ENCODE results near the gene ASF1A. TPM values are rescaled to one million over a fixed set of nuclear protein-coding genes. Genes with fewer than 3 reads are reported as not detected.

ASF1A gene
- total and polyA plus RNA-seq, 2 experiments from 2014 or later: 15.5 to 21.5 TPM

DNA sequence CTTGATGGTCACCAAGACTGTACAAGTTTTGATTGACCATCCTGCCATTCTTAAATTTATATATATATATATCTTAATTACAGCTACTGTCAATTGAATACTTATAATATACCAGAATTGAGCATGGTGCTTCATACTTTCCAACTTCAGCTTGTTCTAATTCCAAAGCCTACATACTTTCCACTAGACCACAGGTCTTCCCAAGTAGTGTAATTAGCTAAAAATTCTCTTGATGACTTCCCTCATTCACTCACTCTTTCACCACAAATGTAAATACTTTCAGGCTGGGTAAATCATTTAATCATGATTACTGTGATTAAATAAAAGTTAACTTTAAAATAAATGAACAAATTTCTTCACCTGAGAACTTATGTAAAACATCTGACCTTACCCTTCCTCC lies 3.4 kb downstream of the ASF1A start:
- Histone ChIP-seq H3K4me3 (no peak overlapping the region), H3K4me2 (ENCODE audit: unreplicated experiment) (no peak overlapping the region), H3K79me2 (ENCODE audit: insufficient read depth) (peaks cover 66% of the 10 kb centered on the region), H4K20me1 (ENCODE audit: insufficient read depth) (no peaks in the 10 kb centered on the region), H3F3A (ENCODE audit: insufficient read depth) (peaks cover 33% of the 10 kb centered on the region), H3K27me3 (replicated peaks; ENCODE audit: insufficient read depth) (no peaks in the 10 kb centered on the region), H2AFZ (no peak overlapping the region), H3K9me3 (ENCODE audit: low read depth) (no peaks in the 10 kb centered on the region), H3K9ac (no peak overlapping the region), H3K4me1 (ENCODE audit: insufficient read depth) (peaks cover 16% of the 10 kb centered on the region), H3K9me2 (ENCODE audit: insufficient read depth) (no peaks in the 10 kb centered on the region), H3K27ac (no peak overlapping the region), H3K36me3 (ENCODE audit: low read depth) (no peaks in the 10 kb centered on the region; the same call in 1 of the 2 replicates)
- in situ Hi-C loops (cut with MboI): no loop called here
- TF ChIP-seq EZH2 (IDR thresholded peaks at IDR 0.05; ENCODE audit: insufficient read depth, poor library complexity, severe bottlenecking) (no peak), EZH2phosphoT487 (IDR thresholded peaks at IDR 0.05; ENCODE audit: insufficient read depth, low read depth) (no peak)
- DNase-seq: no peak

DNA sequence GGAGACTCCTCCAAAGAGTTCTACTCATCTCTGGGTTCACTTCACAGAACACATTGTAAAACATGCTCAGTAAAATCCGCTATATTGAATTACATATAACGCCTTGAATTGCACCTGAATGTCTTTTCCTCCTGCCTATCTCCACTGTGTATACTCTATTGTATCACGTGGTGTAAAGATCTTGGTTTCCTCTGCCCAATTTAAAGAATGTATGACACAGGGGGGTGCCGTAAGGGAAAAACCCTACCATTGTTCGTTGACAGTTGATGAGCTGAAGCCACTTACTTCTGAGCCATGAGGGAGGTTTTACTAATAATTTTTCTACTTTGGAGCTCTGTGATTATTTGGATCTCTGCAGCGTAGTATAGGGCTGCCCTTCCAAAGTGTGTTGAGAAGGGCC lies 6.0 kb downstream of the ASF1A start:
- H4K20me1 ChIP-seq (ENCODE audit: insufficient read depth): no peaks in the 10 kb centered on the region
- no peak overlapping the region for H3K9ac ChIP-seq
- in situ Hi-C loops (cut with MboI): no loop called here
- DNase-seq: no peak
- H3K9me3 ChIP-seq (ENCODE audit: low read depth): no peaks in the 10 kb centered on the region
- H3F3A ChIP-seq (ENCODE audit: insufficient read depth): peaks cover 32% of the 10 kb centered on the region
- TF ChIP-seq EZH2 (IDR thresholded peaks at IDR 0.05; ENCODE audit: insufficient read depth, poor library complexity, severe bottlenecking) (no peak), EZH2phosphoT487 (IDR thresholded peaks at IDR 0.05; ENCODE audit: insufficient read depth, low read depth) (no peak)
- no peak overlapping the region for H2AFZ ChIP-seq
- no peak overlapping the region for H3K27ac ChIP-seq
- no peak overlapping the region for H3K4me3 ChIP-seq
- no peak overlapping the region for H3K4me2 ChIP-seq (ENCODE audit: unreplicated experiment)
- H3K9me2 ChIP-seq (ENCODE audit: insufficient read depth): no peaks in the 10 kb centered on the region
- 78 to 89% methylated on average over 6 of the region's 6 CpGs for WGBS, 2 experiments (ENCODE audit: low coverage in 1 of 2, low lambda C conversion rate in 2 of 2, missing lambda C conversion rate in 2 of 2)
- H3K27me3 ChIP-seq (replicated peaks; ENCODE audit: insufficient read depth): no peaks in the 10 kb centered on the region
- peaks cover 24% of the 10 kb centered on the region for H3K4me1 ChIP-seq (ENCODE audit: insufficient read depth)
- no peaks in the 10 kb centered on the region; the same call in 1 of the 2 replicates for H3K36me3 ChIP-seq (ENCODE audit: low read depth)
- peaks cover 80% of the 10 kb centered on the region for H3K79me2 ChIP-seq (ENCODE audit: insufficient read depth)

DNA sequence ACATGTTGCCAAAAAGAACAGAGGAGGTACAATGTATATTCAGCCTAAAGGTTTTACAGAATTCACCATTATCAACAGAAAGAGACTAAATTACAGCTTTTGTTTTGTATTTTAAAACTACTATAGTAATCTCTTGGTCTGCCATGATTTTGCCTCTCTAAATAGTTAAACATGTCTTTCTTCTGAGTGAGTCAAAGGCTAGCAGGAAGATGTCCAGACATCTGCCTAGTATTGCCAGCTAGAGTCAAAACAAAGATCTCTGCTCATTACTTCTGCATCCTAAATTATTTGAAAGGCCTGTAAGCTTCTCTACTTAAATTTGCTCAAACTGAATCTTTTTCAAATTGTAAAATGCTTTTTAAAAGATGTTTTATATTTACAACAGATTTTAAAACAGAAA lies 8.8 kb downstream of the ASF1A start:
- peak; percentile 64 for DNase-seq
- Histone ChIP-seq H3K9me3 (ENCODE audit: low read depth) (no peaks in the 10 kb centered on the region), H3K4me3 (no peak overlapping the region), H3F3A (ENCODE audit: insufficient read depth) (peaks cover 16% of the 10 kb centered on the region), H2AFZ (0 out of 2 replicates have a peak overlapping the region, but pooled peaks have one; percentile 27), H4K20me1 (ENCODE audit: insufficient read depth) (no peaks in the 10 kb centered on the region), H3K9ac (peak overlapping the region; percentile 3; the same call in 1 of the 2 replicates), H3K79me2 (ENCODE audit: insufficient read depth) (peaks cover 66% of the 10 kb centered on the region), H3K27me3 (replicated peaks; ENCODE audit: insufficient read depth) (no peaks in the 10 kb centered on the region), H3K36me3 (ENCODE audit: low read depth) (peaks cover 12% of the 10 kb centered on the region; the same call in 1 of the 2 replicates), H3K9me2 (ENCODE audit: insufficient read depth) (no peaks in the 10 kb centered on the region), H3K4me1 (ENCODE audit: insufficient read depth) (peaks cover 16% of the 10 kb centered on the region), H3K27ac (peak overlapping the region; percentile 52), H3K4me2 (ENCODE audit: unreplicated experiment) (peak overlapping the region; percentile 8)
- no peak for TF ChIP-seq EZH2phosphoT487 (IDR thresholded peaks at IDR 0.05; ENCODE audit: insufficient read depth, low read depth)
- TF ChIP-seq EZH2 (IDR thresholded peaks at IDR 0.05; ENCODE audit: insufficient read depth, poor library complexity, severe bottlenecking): no peak
- in situ Hi-C loops (cut with MboI): no loop called here

DNA sequence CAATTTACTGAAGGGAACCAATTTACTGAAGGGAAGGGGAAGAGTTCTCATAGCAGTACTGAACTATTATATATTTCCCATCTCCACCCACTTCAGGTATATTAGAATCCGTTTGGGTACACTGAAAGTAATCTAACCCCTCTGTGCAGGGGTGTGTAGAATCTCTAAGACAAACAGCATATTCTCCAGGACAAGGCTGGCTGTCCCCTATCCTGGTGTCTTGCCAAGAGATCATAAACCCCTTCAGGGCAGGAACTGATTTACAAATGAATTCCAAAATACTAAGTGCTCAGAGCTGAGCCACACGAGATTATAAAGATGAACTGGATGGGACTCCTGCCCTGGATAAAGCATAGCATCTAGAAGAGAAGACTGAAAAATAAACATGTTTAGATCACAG lies 9.2 kb downstream of the ASF1A start:
- H3F3A ChIP-seq (ENCODE audit: insufficient read depth): peaks cover 16% of the 10 kb centered on the region
- H3K9me3 ChIP-seq (ENCODE audit: low read depth): no peaks in the 10 kb centered on the region
- peak overlapping the region; percentile 52 for H3K27ac ChIP-seq
- 0 out of 2 replicates have a peak overlapping the region, but pooled peaks have one; percentile 27 for H2AFZ ChIP-seq
- H3K9me2 ChIP-seq (ENCODE audit: insufficient read depth): no peaks in the 10 kb centered on the region
- H3K79me2 ChIP-seq (ENCODE audit: insufficient read depth): peaks cover 62% of the 10 kb centered on the region
- in situ Hi-C loops (cut with MboI): no loop called here
- H3K4me2 ChIP-seq (ENCODE audit: unreplicated experiment): peak overlapping the region; percentile 8
- peak overlapping the region; percentile 3; the same call in 1 of the 2 replicates for H3K9ac ChIP-seq
- no peak for TF ChIP-seq EZH2phosphoT487 (IDR thresholded peaks at IDR 0.05; ENCODE audit: insufficient read depth, low read depth)
- TF ChIP-seq EZH2 (IDR thresholded peaks at IDR 0.05; ENCODE audit: insufficient read depth, poor library complexity, severe bottlenecking): no peak
- H3K27me3 ChIP-seq (replicated peaks; ENCODE audit: insufficient read depth): no peaks in the 10 kb centered on the region
- H3K4me3 ChIP-seq: no peak overlapping the region
- H3K4me1 ChIP-seq (ENCODE audit: insufficient read depth): peaks cover 17% of the 10 kb centered on the region
- peaks cover 16% of the 10 kb centered on the region; the same call in 1 of the 2 replicates for H3K36me3 ChIP-seq (ENCODE audit: low read depth)
- H4K20me1 ChIP-seq (ENCODE audit: insufficient read depth): no peaks in the 10 kb centered on the region
- 14 to 16% methylated on average over 2 of the region's 2 CpGs for WGBS, 2 experiments (ENCODE audit: low coverage in 1 of 2, low lambda C conversion rate in 2 of 2, missing lambda C conversion rate in 2 of 2)
- DNase-seq: no peak

DNA sequence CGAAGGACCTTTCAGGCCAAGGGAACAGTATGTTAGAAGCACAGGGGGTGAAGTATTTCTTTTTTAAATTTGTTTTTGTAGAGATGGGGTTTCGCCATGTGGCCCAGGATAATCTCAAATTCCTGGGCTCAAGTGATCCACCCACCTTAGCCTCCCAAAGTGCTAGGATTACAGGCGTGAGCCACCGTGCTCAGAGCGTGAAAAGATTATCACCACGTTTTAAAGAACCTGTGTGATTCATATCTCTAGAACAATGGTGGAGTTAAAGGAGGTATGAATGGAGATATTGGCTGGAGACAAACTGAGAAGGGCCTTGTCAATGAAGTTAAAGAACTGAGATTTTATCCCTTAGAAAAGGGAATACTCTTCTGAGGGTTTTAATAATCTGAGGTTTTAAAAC lies 9.7 kb downstream of the ASF1A start:
- Histone ChIP-seq H3K9me3 (ENCODE audit: low read depth) (no peaks in the 10 kb centered on the region), H3K79me2 (ENCODE audit: insufficient read depth) (peaks cover 57% of the 10 kb centered on the region), H3K36me3 (ENCODE audit: low read depth) (peaks cover 22% of the 10 kb centered on the region; the same call in 1 of the 2 replicates), H3F3A (ENCODE audit: insufficient read depth) (peaks cover 16% of the 10 kb centered on the region), H3K9ac (no peak overlapping the region), H2AFZ (no peak overlapping the region), H4K20me1 (ENCODE audit: insufficient read depth) (no peaks in the 10 kb centered on the region), H3K27ac (no peak overlapping the region), H3K4me1 (ENCODE audit: insufficient read depth) (peaks cover 22% of the 10 kb centered on the region), H3K27me3 (replicated peaks; ENCODE audit: insufficient read depth) (no peaks in the 10 kb centered on the region), H3K9me2 (ENCODE audit: insufficient read depth) (no peaks in the 10 kb centered on the region), H3K4me2 (ENCODE audit: unreplicated experiment) (no peak overlapping the region), H3K4me3 (no peak overlapping the region)
- in situ Hi-C loops (cut with MboI): no loop called here
- DNase-seq: no peak
- TF ChIP-seq EZH2phosphoT487 (IDR thresholded peaks at IDR 0.05; ENCODE audit: insufficient read depth, low read depth): no peak
- no peak for TF ChIP-seq EZH2 (IDR thresholded peaks at IDR 0.05; ENCODE audit: insufficient read depth, poor library complexity, severe bottlenecking)
- 97 to 99% methylated on average over 6 of the region's 6 CpGs for WGBS, 2 experiments (ENCODE audit: low coverage in 1 of 2, low lambda C conversion rate in 2 of 2, missing lambda C conversion rate in 2 of 2)

Data from GM23248 (cell line).